ENCODE measurements around the gene MAPKAPK2. TPM values are rescaled to one million over a fixed set of nuclear protein-coding genes. Genes with fewer than 3 reads are reported as not detected.

Gene MAPKAPK2
- total and polyA plus RNA-seq, 2 of the 13 experiments (the other 11 are each of a cell fraction or from before 2014, with no cell fraction given): 16.6 to 34.0 TPM

- no peak for TF ChIP-seq HNF1B (CRISPR knock-in tag; IDR thresholded peaks at IDR 0.05)
Observed at GRCh38 chr1:206721454-206721853, 36.7 kb downstream of the MAPKAPK2 start (continued).

- POLR2A ChIA-PET: no interaction called here
- Histone ChIP-seq H3K27me3 (ENCODE audit: control insufficient read depth in 1 of 2, insufficient read depth in 2 of 2, low read length in 2 of 2) (no peaks in the 10 kb centered on the region), H3K27ac (ENCODE audit: extremely low read length, insufficient read depth, low read length) (no peak overlapping the region), H3K9ac (ENCODE audit: insufficient read depth, low read depth, low read length) (no peak overlapping the region), H3K4me1 (ENCODE audit: insufficient read depth, low read length) (peaks cover 23% of the 10 kb centered on the region), H3K79me2 (ENCODE audit: insufficient read depth, low read length) (peaks cover 23% of the 10 kb centered on the region), H2AFZ (ENCODE audit: low read length) (no peak overlapping the region), H3K9me3 (ENCODE audit: low read length) (no peaks in the 10 kb centered on the region), H3K4me2 (ENCODE audit: low read depth, low read length) (no peak overlapping the region), H4K20me1 (ENCODE audit: insufficient read depth, low read length) (peaks cover 31% of the 10 kb centered on the region), H3K4me3 (replicated peaks in 1 of 3; ENCODE audit: insufficient read depth in 1 of 3, low read depth in 2 of 3, low read length in 3 of 3) (no peak overlapping the region), H3K36me3 (replicated peaks in 1 of 2; ENCODE audit: control insufficient read depth in 1 of 2, insufficient read depth in 2 of 2, low read length in 2 of 2) (no peaks in the 10 kb centered on the region)
- no peak for DNase-seq (ENCODE audit: low spot score)
- CTCF ChIA-PET (ENCODE audit: low intra/inter-chr PET ratio, low total read pairs): no interaction called here
- no peak for ATAC-seq
- in situ Hi-C loops (cut with HindIII; ENCODE audit: extremely low pct_ligation_motif_present, low pct_unique_long_range_greater_than_20kb) (no loop called here), intact Hi-C loops (cut with micrococcal nuclease; ENCODE audit: unreplicated experiment) (no loop called here)
- BruUV-seq (replicated peaks): no TSS peak
- WGBS (ENCODE audit: low lambda C conversion rate): 93% methylated on average over 15 of the region's 17 CpGs
- no peak for FAIRE-seq
- TF ChIP-seq PAWR (CRISPR knock-in tag; IDR thresholded peaks at IDR 0.05; ENCODE audit: borderline replicate concordance): no peak
- no peak for TF ChIP-seq RELA (CRISPR knock-in tag; IDR thresholded peaks at IDR 0.05)
- no peak for TF ChIP-seq ZMYM2 (CRISPR knock-in tag; IDR thresholded peaks at IDR 0.05)
- no peak for TF ChIP-seq STAG1 (CRISPR knock-in tag; IDR thresholded peaks at IDR 0.05)
- TF ChIP-seq ZBTB7A (CRISPR knock-in tag; IDR thresholded peaks at IDR 0.05): no peak
- no peak for TF ChIP-seq ZNF780A (CRISPR knock-in tag; IDR thresholded peaks at IDR 0.05)
- TF ChIP-seq ZNF639 (CRISPR knock-in tag; conservative IDR thresholded peaks at IDR 0.05): no peak
- no peak for TF ChIP-seq ZFP91 (CRISPR knock-in tag; IDR thresholded peaks at IDR 0.05; ENCODE audit: borderline replicate concordance)
- TF ChIP-seq PRDM4 (CRISPR knock-in tag; IDR thresholded peaks at IDR 0.05; ENCODE audit: borderline replicate concordance): no peak
- no peak for TF ChIP-seq NFYC (CRISPR knock-in tag; IDR thresholded peaks at IDR 0.05)
- TF ChIP-seq GMEB2 (CRISPR knock-in tag; IDR thresholded peaks at IDR 0.05; ENCODE audit: low read depth): no peak
- no peak for TF ChIP-seq ZNF292 (CRISPR knock-in tag; IDR thresholded peaks at IDR 0.05; ENCODE audit: borderline replicate concordance, low read depth)
- no peak for TF ChIP-seq RCOR2 (CRISPR knock-in tag; IDR thresholded peaks at IDR 0.05)
Observed at GRCh38 chr1:206722751-206723461, 38.2 kb downstream of the MAPKAPK2 start.
